CD4-positive, alpha-beta T cell treated with Interleukin-10 for 1 hour (primary cell): Measurements from ENCODE around the gene KCNH4.
A peak's percentile ranks its signal among the peaks of the same experiment; 100 is the strongest.
"Not testable (repeated sequence)": the region's sequence is repeated elsewhere in the genome, so short reads cannot be mapped to it uniquely, and the experiment has no call there.

ENCODE experiments used
- DNase-seq: peaks from one replicate; pipeline ENCODE4 v3.0.0-alpha.2; 2020

The KCNH4 gene

DNA sequence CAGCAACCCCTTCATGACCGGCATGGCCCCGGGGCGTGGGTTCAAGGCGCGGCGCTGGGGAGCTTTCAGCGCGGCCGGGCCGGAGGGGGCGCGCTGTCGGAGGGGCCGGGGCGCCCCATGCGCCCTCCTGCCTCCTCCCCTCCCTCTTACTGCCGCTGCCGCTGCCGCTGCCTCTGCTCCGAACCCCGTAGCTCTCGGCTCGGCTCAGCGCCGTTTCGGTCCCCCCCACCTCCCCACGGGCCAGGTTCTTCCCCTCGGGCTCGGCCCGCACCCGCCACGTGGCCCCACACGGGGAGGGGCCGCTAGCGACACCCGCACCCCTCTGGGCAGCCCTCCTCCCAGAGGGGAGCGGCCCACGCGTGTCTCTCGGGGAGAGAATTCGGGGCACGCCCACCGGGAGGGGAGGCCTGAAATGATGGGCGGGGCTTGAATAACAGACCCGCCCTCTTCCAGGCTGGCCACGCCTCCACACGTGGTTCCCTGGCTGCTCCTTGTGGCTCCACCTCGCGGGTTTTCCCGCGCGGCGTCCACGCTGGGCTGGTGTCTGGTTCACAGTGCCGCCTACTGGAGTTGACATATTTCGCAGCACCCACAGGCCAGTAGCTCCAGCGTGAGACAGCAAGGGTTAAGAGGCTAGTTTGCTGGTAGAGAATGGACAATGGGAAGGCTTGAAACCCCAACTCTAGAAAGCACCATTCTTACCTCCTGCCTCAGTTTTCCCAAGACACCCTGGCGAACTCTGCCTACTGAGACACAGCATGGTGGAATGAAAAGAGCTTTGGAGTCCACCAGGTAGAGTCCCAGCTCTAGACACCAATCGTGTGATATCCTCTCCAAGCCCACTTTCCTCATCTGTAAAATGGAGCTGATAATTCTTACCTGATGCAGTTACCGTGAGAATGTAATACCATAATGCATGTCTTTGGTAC is at the start of gene KCNH4:
KCNH4 (minus strand) TSS at position 221 of the 929 bp plus-strand sequence; CDS start at position 24, 197 bp downstream.
- DNase-seq: peak; percentile 94

DNA sequence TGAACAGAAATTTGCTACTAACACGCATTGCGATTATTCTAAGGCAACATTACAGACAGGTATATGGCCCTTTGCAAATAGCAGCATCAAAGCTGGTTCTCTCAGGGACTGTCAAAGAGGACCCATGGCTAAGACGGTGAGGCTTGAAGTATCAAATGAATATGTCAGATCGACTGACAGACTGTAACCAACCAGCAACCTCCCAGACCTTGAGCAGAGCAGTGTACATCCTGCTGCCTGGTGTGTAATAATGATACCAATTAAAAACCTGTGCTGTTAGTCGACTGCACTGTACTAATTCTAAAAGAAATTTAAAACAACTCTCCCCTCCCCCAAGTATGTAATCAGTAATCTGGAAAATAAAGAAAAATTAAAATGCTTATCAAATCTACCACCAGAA is 49.3 kb upstream of the KCNH4 start:
- no peak for DNase-seq

DNA sequence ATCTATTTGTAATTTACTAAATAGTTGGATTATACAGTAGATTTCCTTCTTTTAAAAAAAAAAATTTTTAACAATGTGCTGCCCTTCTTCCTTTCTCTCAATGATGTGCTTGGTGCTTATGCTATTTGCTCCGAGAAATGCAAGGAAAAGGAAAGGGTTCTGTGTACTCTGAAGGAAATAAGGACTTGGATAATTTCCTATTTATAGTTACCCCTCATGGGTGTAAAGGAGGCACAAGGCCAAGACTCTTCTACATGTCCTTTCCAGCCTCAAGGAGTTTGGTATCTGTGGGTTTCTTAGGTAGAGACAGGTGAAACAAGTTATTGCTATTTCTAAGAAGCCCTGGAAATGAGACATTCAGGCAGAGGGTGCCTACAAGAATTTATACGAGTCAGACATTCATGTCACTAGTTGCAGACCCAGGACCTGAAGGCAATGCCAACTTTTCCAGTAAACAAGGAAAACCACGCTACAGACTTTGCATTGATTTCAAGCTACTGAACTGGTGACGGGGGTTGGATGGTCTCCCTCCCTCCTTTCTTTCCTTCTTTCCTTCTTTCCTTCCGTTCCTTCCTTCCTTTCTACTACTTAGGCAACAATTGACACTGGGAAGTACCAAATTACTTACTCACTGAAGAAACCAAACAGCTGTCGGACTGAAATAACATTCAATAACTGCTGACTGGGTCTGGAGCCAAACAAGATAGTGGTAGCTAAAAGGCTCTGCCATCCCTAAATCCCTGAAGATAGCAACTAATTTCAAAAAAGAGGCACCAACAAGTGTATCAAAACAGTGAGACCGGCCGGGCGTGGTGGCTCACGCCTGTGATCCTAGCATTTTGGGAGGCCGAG is 47.1 kb upstream of the KCNH4 start:
- DNase-seq: no peak

DNA sequence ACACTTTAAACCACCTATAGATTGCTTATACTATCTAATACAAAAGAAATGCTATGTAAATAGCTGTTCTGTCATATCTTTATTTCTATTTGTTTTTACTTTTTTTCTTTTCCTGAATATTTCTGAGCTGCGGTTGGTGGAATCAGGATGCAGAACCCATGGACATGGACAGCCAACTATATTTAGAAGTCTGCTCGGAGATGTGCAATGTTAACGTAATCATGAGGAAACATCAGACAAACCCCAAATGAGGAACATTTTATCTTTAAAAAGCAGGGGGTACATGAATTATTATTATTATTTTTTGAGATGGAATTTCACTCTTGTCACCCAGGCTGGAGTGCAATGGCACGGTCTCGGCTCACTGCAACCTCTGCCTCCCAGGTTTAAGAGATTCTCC is 44.7 kb upstream of the KCNH4 start:
- no peak for DNase-seq

DNA sequence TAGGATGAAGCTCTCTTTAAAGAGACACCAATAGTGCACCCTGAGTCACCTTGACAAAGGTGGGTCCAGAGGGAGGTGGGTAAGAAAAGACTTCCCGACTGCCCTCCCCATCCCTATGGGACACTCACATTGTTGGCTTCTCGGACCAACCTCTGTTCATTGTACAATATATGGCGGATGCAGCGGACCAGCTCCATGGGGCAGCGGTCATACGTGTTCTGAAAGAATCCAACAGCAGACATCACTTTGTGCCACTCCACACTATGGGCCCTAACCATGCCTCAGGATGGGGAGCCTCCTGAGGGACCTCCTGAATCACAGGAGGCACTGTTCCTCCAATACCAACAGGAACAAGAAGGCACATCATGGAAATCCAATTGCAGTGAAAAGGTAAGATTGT is 43.7 kb upstream of the KCNH4 start:
- no peak for DNase-seq

DNA sequence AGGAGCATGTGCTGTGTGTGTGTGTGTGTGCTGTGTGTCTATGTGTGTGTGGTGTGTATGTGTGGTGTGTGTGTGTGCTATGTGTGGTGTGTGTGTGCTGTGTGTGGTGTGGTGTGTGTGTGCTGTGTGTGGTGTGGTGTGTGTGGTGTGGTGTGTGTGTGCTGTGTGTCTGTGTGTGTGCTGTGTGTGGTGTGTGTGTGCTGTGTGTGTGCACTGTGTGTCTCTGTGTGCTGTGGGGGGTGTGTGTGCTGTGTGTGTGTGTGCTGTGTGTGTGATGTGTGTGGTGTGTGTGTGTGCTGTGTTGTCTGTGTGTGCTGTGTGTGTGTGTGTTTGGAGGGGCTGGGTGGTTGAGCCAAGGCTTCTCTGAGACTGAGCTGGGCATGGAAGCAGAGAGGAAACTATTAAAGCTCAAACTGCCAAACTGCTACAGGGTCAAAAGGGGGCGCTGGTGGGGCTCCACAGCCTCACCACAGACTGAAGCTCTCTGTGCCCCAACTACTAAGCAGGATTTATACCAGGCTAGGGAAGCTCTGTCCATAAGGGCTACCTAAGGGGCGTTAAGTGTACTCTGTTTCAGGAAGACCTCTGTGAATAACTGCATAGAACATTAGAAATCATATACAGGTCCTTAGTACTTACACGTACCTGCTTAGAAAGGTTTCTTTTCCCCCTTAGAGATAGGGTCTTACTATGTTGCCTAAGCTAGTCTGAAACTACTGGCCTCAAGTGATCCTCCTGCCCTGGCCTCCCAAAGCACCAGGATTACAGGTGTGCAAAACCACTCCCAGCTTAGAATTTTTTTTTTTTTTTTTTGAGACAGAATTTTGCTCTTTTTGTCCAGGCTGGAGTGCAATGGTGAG is 41.2 kb upstream of the KCNH4 start:
- peak; percentile 70 for DNase-seq

DNA sequence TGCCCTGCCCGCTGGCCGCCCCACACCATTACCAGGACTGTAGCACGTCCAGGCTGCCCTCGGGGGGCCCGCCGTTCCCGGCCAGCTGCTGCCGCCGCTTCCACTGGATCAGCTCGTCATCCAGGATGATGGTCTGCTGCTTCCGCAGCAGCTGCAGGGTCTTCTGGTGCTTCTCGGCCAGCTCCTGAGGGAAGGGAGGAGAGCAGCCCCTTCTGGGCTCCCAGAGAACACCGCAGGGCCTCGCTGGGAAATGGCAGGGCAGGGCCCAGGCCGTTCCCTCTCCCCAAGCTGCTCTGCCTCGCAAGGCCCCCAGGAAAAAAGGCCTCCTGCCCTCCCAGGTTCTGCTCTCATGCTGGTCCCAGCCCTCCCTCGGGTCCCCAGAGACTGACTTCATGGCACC is 38.3 kb upstream of the KCNH4 start:
- not testable (repeated sequence) for DNase-seq

DNA sequence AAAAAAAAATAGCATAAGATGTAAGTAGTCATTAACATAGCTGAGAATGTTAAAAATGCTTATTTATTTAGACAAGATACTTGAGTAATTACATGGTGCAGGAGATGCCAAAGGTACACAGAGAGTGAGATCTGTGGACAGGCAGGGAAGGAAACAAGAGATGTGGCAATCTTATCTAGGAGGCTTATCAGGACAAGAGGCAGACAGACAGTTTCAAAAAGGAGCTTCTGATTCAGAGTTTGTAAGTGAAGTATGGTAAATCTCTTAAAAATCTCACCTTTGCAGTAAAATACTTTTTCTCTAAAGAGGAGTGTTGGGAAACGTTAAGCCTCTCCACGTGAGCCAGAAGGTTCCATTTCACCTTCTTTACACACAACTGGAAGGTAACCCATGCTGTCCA is 33.2 kb upstream of the KCNH4 start:
- no peak for DNase-seq

DNA sequence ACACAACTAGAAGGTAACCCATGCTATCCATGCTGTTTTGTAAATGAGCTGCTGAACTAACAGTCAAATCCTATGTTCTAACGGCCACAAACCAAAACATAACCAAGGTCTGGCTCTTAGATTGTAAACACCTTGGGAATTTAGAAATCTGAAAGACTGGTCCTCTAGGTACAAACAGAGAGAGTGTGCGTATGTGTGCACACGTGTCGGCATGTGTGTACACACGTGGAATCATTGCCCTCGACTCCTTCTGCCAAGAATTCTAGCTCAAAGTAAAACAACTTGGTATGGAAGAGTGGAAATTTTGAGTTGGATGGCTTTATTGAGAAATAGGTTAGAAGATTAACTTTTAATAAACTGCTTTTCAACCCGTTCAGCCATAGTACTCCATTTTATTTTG is 31.4 kb upstream of the KCNH4 start:
- no peak for DNase-seq

DNA sequence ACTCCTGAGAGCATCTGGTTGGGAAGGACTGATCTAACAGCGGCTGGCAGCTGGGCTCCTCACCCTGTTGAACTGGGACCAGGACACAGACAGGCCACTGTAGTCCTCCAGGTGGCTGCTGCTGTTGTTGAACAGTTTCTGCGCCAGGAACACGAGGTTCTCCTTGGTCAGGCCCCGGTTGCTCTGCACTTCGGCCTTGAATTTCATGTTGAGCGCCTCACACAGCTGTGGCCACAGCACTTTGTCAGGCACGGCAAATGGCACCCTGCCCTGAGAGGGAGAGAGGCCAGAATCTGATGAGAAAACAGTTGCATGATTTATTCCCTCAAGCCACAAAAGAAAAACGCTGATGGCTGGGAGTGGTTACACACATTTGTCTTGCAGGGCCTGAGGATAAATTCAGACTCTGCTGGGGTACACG is 31.0 kb upstream of the KCNH4 start:
- DNase-seq: not testable (repeated sequence)

DNA sequence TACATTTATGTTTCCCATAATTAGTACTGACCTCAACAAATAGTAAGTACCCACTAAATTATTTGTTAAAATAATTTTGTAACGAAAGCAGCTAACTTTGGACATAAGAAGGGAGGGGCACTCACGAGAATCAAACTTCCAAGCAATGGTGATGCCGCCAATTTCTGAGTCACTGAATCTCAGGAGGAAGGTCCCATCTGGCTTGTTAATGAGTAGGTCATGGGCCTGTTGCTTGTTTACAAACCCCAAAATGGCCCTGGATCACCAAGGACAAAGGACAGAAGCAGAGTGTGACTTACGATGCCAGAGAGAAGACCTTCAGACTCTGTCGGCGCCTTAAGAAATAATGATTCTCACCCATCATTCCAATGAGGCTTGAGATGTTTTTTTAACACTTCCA is 29.1 kb upstream of the KCNH4 start:
- no peak for DNase-seq

DNA sequence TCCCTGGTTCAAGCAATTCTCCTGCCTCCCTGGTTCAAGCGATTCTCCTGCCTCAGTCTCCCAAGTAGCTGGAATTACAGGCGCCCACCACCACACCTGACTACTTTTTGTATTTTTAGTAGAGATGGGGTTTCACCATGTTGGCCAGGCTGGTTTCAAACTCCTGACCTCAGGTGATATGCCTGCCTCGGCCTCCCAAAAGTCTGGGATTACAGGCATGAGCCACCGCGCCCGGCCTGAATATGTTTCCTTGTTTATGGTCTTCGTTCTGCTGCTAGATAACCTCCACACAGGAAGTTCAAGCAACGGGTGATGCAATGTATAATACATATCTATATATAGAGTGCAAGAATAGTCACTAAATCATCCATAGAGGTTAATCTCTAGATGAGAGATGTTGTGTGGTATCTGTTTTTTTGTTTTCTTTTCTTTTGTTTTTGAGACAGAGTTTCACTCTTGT is 25.2 kb upstream of the KCNH4 start:
- DNase-seq: not testable (repeated sequence)

DNA sequence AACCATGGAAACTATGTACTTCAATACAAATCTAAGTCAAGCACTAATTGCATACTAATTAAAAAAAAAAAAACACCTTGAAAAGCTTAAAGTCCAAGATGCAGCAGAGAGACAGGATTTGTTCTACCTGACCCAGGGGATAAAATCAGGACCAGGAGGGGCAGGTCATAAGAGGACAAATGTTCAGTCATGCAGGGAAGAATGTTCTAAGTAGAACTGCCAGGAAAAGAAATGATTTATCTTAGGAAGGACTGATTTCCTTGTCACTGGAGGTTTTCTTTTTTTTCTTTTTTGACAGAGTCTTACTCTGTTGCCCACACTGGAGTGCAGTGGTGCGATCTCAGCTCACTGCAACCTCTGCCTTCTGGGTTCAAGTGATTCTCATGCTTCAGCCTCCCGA is 22.4 kb upstream of the KCNH4 start:
- no peak for DNase-seq

DNA sequence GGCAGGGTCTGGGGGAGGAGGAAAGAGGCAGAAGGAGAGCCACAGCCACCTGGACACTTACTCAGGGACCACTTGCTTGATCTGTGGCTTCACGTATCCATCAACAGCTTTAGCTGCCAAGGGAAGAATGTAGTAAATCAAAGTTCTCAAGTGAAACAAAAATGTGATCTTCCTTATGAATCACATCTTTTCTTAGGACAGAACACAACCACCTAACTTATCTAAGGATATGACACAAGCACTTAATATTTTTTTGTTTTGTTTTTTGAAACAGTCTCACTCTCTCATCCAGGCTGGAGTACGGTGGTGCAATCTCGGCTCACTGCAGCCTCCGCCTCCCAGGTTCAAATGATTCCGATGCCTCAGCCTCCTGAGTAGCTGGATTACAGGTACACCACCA is 21.8 kb upstream of the KCNH4 start:
- no peak for DNase-seq

DNA sequence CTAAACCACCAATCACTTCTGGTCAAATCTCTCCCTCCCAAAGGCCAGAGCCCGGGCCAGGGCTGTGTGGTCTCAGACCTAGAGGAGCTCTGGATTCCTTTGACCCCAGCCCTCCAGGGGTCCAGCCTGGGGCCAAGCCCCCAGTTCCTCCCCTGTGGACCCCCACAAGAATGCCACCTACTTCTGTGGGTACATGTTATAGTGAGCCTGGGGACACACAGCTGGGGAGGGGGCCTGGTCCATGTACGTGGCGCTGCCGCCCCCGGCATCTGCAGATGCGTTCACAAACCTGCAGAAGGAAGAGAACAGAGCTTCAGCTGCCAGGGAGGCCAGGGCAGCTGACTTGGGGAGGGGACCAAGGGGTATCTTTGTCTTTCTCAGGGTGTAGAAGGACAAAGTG is 21.2 kb upstream of the KCNH4 start:
- no peak for DNase-seq

DNA sequence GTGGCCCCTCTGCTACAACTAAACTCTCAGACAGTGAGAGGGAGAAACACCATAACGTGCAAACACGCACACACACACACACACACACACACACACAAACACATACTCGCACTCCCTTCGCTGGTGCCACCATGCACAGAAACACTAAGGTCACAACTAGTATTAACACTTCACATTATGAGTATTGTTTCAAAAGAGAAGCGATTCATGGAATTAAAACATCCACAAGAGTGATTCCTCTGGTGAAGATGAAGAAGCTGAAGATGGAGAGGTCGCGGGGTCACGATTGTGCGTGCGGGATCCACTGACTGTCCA is 20.5 kb upstream of the KCNH4 start:
- no peak for DNase-seq

DNA sequence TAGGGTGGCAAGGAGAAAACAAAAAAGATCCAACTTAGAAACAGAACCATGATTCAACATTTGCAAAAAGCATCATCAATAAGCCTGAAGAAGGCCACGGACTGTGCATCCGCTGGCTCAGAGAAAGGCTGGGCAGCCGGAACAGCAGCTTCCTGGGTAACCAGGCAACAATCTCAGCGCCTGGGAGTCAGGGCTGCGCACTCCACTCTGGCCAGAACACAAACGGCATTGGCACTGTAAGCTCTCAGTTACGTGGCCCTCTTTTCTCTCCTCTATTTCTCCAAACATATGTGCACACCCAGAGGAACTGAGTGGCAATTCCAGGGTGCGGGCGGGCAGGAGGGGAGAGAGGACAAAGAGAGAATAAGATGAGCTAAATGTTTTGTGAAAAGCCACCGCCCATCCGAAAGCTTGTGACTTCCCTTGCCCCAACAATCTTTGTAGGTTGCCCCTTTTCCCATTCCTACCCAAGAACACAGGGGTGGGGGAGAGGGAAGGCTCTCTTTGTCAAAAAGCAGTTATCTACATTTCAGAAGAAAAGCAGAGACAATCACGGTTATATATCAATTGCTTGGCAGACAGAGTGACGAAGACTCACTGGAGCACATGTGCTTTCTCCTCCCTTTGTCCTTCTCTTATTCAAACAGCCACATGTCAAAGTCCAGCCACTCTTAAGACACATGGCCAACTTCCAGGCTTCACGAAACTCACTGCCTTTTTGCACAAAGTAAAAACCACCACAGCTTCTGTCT is 19.9 kb upstream of the KCNH4 start:
- no peak for DNase-seq

DNA sequence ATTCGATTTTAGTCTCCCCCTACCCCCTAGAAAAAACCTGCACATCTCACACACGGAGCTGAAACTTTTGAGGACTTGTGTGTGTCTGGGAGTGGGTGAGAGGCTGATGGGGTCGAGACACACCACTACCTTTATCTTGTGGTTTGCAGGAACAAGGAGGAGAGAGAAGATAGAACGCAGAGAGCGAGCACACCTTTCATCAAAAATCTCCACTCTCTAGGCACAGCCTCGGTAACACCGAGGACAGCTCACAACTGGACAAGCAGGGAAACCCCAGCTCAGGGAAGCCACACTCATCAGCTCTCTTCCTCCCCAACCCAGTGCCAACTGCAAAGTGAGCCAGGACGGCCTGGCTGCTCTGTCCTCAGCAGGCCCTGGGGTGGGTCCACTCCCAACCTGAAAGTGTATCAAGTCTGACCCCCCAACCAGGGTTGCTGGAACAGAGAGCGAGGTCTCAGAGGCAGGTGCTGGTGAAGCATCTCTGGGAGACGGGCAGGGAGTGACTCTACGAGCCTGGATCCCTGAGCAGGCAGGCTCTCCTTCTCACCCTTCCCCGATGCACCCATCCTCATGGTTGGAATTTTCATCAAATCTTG is 18.6 kb upstream of the KCNH4 start:
- no peak for DNase-seq

DNA sequence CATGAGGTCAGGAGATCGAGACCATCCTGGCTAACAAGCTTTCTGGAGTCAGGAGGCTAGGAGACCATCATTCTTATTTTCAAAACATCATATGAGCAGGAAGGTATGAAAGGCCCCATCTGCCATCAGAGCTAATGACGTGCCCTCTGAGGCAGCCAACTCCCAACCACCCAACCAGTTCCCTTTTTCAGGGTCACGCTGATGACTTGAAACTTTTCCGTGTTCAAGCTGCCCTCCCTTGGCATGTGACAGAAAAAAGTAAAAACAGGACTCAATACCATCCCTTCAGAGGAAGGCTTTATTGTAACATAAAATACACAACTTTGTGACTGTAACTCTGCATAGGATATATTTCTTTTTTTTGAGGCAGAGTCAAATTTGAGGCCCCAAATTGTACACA is 18.0 kb upstream of the KCNH4 start:
- no peak for DNase-seq

DNA sequence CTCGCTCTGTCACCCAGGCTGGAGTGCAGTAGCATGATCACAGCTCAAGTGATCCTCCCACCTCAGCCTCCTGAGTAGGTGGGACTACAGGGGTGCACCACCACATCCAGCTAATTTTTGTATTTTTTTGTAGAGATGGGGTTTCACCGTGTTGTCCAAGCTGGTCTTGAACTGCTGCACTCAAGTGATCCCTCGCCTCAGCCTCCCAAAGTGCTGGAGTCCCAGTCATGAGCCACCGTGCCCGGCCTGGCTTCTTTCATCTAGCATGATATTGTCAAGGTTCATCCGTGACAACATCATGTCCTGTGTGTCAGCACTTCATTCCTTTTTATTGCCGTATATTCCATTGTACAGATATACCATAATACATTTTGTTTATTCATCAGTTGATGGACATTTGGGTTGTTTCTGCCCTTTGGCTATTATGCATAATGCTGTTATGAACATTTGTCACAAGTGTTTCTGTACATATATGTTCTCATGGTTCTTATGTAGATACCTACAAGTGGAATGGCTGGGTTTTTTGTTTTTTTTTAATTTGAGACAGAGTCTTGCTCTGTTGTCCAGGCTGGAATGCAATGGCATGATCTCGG is 16.7 kb upstream of the KCNH4 start:
- DNase-seq: no peak
